ENCODE data around the gene MED27. TPM values are rescaled to one million over a fixed set of nuclear protein-coding genes. Genes with fewer than 3 reads are reported as not detected.

Gene MED27
- total RNA-seq, 1 donor from 2014 or later = 15.7 TPM

- no peak for ATAC-seq
- DNase-seq = no peak
These were observed 76.9 kb downstream of the MED27 start for GRCh38 chr9:132002643-132003318.

DNA sequence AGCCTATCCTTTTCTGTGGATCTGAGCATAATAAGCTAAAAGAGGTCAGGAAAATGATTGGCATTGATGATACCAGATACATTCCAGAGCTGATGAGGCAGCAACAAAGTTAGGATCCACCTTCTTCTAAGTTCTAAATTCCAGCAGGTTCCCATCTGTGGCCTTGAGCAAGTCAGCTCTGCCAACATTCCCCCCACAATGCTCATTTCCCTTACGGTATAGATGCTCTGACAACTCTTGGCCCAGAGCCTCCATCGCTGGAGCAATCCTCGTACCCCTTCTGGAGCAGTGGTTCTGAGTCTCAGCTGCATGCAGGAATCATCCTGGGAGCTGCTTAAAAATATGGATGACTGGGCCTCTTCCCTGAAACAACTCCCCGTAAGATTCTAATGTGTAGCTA lies 78.1 kb downstream of the MED27 start:
- Histone ChIP-seq H3K9me3 (no peaks in the 10 kb centered on the region), H3K27ac (no peak overlapping the region), H3K36me3 (peaks cover under 1% of the 10 kb centered on the region), H3K4me1 (peaks cover 3% of the 10 kb centered on the region), H3K27me3 (ENCODE audit: low read depth) (no peaks in the 10 kb centered on the region), H3K4me3 (no peak overlapping the region)
- intact Hi-C loops (cut with DNase I) = no loop called here
- DNase-seq (no peak), ATAC-seq (no peak)
- TF ChIP-seq CTCF (IDR thresholded peaks at IDR 0.05) = no peak

More at GRCh38 chr9:132002643-132003318, 76.9 kb downstream of the MED27 start:
- intact Hi-C loops (cut with DNase I) = no loop called here
- Histone ChIP-seq H3K4me1 (no peaks in the 10 kb centered on the region), H3K4me3 (no peak overlapping the region), H3K9me3 (no peaks in the 10 kb centered on the region), H3K27me3 (ENCODE audit: low read depth) (no peaks in the 10 kb centered on the region), H3K36me3 (no peaks in the 10 kb centered on the region), H3K27ac (no peak overlapping the region)
- no peak for TF ChIP-seq CTCF (IDR thresholded peaks at IDR 0.05)

- H3K4me1 ChIP-seq = peaks cover 3% of the 10 kb centered on the region
- TF ChIP-seq CTCF (IDR thresholded peaks at IDR 0.05) = no peak
- no peak for ATAC-seq
- H3K9me3 ChIP-seq = no peaks in the 10 kb centered on the region
- H3K27me3 ChIP-seq (ENCODE audit: low read depth) = no peaks in the 10 kb centered on the region
- no peak overlapping the region for H3K27ac ChIP-seq
- peaks cover 9% of the 10 kb centered on the region for H3K36me3 ChIP-seq
- H3K4me3 ChIP-seq = no peak overlapping the region
- intact Hi-C loops (cut with DNase I) = no loop called here
- no peak for DNase-seq
These were observed 79.0 kb downstream of the MED27 start for GRCh38 chr9:132000659-132001058.

DNA sequence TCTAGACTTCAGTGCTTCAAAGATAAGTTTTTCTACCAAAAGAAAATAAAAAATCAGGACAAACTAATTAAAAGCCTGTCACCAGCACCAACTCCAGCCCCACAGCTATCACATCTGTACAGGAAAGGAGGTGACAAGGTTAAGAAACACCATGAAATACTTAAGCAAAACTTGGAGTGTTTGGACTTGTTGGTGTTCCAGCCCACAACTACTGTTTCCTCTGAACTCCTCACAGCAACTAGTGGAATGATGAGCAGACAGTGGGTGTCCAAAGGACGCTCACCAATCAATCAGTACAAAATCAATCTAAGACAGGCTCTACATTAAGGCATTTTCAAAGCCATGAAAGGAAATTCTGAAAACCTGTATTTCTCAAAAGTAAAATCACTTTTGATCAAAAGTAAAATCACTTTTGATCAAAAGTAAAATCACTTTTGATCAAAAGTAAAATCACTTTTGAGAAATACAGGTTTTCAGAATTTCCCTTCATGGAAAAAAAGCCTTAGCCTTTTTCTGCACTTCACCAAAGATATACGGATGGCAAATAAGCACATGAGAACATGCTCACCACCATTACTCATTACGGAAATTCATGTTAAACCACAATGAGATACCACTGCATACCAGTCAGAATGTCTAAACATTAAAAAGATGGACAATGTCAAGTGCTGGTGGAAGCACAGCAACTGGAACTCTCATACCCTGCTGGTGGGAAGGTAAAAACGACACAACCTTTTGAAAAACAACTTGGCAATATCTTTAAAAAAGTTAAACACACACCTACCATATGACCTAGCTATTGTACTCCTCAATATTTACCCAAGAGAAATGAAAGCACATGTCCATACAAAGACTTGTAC lies 79.7 kb downstream of the MED27 start:
- no peak for TF ChIP-seq CTCF (IDR thresholded peaks at IDR 0.05)
- Histone ChIP-seq H3K4me1 (peaks cover 3% of the 10 kb centered on the region), H3K27ac (no peak overlapping the region), H3K9me3 (no peaks in the 10 kb centered on the region), H3K36me3 (peaks cover 11% of the 10 kb centered on the region), H3K4me3 (no peak overlapping the region), H3K27me3 (ENCODE audit: low read depth) (no peaks in the 10 kb centered on the region)
- intact Hi-C loops (cut with DNase I) = no loop called here
- ATAC-seq (no peak), DNase-seq (no peak)

GRCh38 chr9:131997779-131998178 lies 81.9 kb downstream of the MED27 start:
- H3K4me3 ChIP-seq = no peak overlapping the region
- no peaks in the 10 kb centered on the region for H3K9me3 ChIP-seq
- no peak for ATAC-seq
- no peak for DNase-seq
- H3K27ac ChIP-seq = no peak overlapping the region
- no peaks in the 10 kb centered on the region for H3K27me3 ChIP-seq (ENCODE audit: low read depth)
- TF ChIP-seq CTCF (IDR thresholded peaks at IDR 0.05) = no peak
- peaks cover 11% of the 10 kb centered on the region for H3K36me3 ChIP-seq
- H3K4me1 ChIP-seq = peaks cover 3% of the 10 kb centered on the region
- intact Hi-C loops (cut with DNase I) = no loop called here
